Osteocyte (in vitro differentiated cells): ENCODE data around the gene RSU1. TPM values are rescaled to one million over a fixed set of nuclear protein-coding genes. Genes with fewer than 3 reads are reported as not detected.

Experiments
- DNase-seq: peaks from one replicate; pipeline ENCODE4 v3.0.0; 2021; ENCODE audit warnings: mixed read lengths; ENCODE audit not compliant: unreplicated experiment; ENCODE audit errors: extremely low spot score
- H3K27ac Mint-ChIP-seq: one replicate; pipeline ENCODE4 v1.8.0; 2021; ENCODE audit warnings: mild to moderate bottlenecking, mixed read lengths; ENCODE audit not compliant: unreplicated experiment
- H3K27me3 Mint-ChIP-seq: one replicate; pipeline ENCODE4 v1.8.0; 2021; ENCODE audit warnings: mixed read lengths; ENCODE audit not compliant: unreplicated experiment
- H3K36me3 Mint-ChIP-seq: one replicate; pipeline ENCODE4 v1.8.0; 2021; ENCODE audit warnings: mixed read lengths; ENCODE audit not compliant: unreplicated experiment
- H3K4me1 Mint-ChIP-seq: one replicate; pipeline ENCODE4 v1.8.0; 2021; ENCODE audit warnings: mixed read lengths; ENCODE audit not compliant: unreplicated experiment
- H3K4me3 Mint-ChIP-seq: one replicate; pipeline ENCODE4 v1.8.0; 2021; ENCODE audit warnings: mild to moderate bottlenecking, moderate library complexity, mixed read lengths; ENCODE audit not compliant: unreplicated experiment
- H3K9me3 Mint-ChIP-seq: one replicate; pipeline ENCODE4 v1.8.0; 2021; ENCODE audit warnings: mixed read lengths; ENCODE audit not compliant: unreplicated experiment
- total RNA-seq: library from RNA; stranded (reverse); gene quantifications from 2 replicates; pipeline ENCODE4 v1.2.1, GENCODE V29; 2021
- TF ChIP-seq, protein P1 (sequence below): fragments of 200-600 bp; sonication (generic); IDR thresholded peaks from 2 replicates; pipeline ENCODE4 v1.5.0; 2021; ENCODE audit warnings: antibody characterized with exemption, mild to moderate bottlenecking, moderate library complexity

The RSU1 gene
- total RNA-seq, 1 donor from 2014 or later: 92.0 TPM

DNA sequence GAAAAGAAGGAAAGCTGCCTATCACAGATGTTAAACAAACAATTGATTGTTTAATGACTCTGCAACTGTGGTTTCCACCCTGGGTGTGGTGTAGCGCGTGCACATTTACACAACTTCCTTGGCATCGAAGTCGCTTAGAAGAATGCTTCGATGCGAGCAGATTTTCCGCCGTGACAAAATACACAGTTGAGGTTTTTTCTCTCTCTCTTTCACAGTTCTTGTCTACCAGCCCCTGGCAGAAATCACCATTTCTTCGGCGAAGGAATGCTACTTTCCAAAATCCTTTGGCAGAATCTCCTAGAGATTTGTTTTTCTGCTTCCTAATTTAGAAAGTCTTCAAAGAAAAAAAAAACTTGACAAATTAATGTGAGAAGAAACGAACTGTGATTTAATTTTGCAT is 224.8 kb downstream of the RSU1 start:
- Mint-ChIP-seq H3K4me3 (no peak overlapping the region), H3K4me1 (no peaks in the 10 kb centered on the region), H3K9me3 (no peaks in the 10 kb centered on the region), H3K27me3 (no peaks in the 10 kb centered on the region), H3K27ac (no peak overlapping the region), H3K36me3 (peaks cover 23% of the 10 kb centered on the region)
- TF ChIP-seq, protein P1, sequence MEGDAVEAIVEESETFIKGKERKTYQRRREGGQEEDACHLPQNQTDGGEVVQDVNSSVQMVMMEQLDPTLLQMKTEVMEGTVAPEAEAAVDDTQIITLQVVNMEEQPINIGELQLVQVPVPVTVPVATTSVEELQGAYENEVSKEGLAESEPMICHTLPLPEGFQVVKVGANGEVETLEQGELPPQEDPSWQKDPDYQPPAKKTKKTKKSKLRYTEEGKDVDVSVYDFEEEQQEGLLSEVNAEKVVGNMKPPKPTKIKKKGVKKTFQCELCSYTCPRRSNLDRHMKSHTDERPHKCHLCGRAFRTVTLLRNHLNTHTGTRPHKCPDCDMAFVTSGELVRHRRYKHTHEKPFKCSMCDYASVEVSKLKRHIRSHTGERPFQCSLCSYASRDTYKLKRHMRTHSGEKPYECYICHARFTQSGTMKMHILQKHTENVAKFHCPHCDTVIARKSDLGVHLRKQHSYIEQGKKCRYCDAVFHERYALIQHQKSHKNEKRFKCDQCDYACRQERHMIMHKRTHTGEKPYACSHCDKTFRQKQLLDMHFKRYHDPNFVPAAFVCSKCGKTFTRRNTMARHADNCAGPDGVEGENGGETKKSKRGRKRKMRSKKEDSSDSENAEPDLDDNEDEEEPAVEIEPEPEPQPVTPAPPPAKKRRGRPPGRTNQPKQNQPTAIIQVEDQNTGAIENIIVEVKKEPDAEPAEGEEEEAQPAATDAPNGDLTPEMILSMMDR: no peak
- DNase-seq: no peak

DNA sequence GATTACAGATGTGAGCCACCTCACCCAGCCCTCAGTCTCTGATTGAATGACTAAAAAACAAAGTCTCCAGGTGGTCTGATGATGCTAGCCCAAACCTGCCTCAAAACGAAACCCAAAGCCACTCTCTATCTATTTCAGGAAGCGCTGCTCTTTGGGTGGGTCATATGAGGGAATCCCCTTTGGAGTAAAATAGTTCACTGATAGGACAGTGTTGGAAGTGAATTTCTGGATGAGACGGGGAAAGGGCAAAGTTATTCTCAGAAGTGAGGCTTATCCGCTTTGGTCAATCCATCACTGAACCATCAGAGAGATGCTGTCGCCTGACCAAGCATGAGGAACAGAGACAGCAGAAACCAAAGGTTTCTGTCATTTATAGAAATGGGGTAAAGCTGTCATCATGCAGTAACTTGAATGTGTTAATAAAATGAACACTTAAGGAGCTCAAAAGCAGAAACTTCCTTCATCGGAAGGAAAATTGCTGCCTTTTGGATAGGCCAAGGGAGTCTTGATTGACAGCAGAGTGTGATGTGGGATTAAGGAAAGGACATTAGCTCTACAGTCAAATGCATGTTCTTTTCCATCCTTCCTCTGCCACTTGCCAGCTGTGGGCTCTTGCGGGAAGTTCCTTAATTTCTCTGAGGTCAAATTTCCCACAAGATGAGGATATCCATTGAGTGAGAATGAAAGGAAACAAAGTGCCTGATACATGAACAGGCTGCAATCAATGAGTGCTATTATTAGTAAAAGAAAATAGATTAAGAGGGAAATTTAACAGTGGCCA is 230.7 kb downstream of the RSU1 start:
- H3K9me3 Mint-ChIP-seq: no peaks in the 10 kb centered on the region
- TF ChIP-seq, protein P1: no peak
- no peak overlapping the region for H3K27ac Mint-ChIP-seq
- no peaks in the 10 kb centered on the region for H3K4me1 Mint-ChIP-seq
- peaks cover 2% of the 10 kb centered on the region for H3K36me3 Mint-ChIP-seq
- DNase-seq: no peak
- peaks cover 1% of the 10 kb centered on the region for H3K27me3 Mint-ChIP-seq
- H3K4me3 Mint-ChIP-seq: no peak overlapping the region

DNA sequence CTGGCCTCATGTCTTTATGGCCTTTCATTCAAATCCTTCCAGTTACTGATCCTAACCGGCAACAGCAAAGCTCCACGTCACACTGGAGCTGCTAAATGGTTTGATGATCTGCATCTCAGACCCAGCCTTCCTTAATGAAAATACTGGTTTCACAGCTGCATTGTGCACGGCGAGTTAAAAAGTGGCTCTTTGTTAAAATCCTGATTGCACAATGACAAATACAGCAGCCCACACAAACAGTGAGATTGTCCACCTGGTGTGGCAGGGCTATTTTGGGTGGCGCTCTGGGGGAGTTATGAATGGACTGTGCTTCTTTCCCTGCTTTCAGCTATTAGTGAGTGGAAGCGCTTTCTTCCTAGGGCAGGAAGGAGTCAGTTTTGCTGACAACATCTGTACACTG is 232.1 kb downstream of the RSU1 start:
- Mint-ChIP-seq H3K27ac (no peak overlapping the region), H3K4me1 (no peaks in the 10 kb centered on the region), H3K36me3 (no peaks in the 10 kb centered on the region), H3K4me3 (no peak overlapping the region), H3K27me3 (peaks cover 10% of the 10 kb centered on the region), H3K9me3 (no peaks in the 10 kb centered on the region)
- no peak for DNase-seq
- TF ChIP-seq, protein P1: no peak

DNA sequence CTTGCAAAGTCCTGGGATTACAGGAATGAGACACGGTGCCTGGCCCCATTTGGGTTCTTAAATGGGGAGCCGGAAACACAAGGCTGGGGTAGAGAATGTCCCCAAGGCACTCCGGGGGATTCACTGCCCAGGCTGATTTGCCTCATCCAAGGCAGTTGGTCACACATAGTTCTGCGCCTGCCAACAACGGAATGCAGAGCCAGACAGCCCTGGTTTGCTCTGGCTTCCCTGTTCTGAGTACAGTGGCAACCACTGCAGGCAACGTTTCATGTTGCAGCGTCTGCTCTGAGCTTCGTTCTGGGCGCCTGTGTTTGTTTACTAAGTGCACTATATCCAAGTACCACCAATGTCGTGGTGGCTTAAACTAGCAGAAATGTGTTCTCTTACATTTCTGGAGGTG is 233.8 kb downstream of the RSU1 start:
- TF ChIP-seq, protein P1: no peak
- Mint-ChIP-seq H3K27me3 (peaks cover 23% of the 10 kb centered on the region), H3K36me3 (no peaks in the 10 kb centered on the region), H3K9me3 (no peaks in the 10 kb centered on the region), H3K27ac (no peak overlapping the region), H3K4me3 (no peak overlapping the region), H3K4me1 (no peaks in the 10 kb centered on the region)
- DNase-seq: no peak

DNA sequence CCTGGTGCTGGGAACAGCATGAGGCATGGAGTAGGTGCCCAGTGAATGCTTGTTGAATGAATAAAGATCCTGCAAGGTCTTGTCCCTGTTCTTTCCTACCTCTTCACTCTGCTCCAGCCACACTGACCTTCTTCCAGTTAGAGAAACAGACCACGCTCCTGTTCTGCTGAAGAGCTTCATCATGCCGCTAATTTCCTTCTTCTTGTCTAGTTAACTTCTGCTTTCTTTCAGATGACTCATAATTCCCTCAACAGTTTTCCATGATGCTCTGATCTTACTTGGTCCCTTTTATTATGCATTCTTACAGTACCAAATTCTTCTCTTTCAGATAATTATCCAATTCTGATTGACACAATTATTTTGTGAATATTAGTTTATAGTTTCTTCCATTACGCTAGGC is 236.0 kb downstream of the RSU1 start:
- Mint-ChIP-seq H3K4me1 (no peaks in the 10 kb centered on the region), H3K27ac (no peak overlapping the region), H3K9me3 (no peaks in the 10 kb centered on the region), H3K4me3 (no peak overlapping the region), H3K36me3 (no peaks in the 10 kb centered on the region), H3K27me3 (peaks cover 30% of the 10 kb centered on the region)
- no peak for DNase-seq
- TF ChIP-seq, protein P1: no peak
